ENCODE measurements around the gene FNDC4. TPM values are rescaled to one million over a fixed set of nuclear protein-coding genes. Genes with fewer than 3 reads are reported as not detected.

The FNDC4 gene
- total and polyA plus RNA-seq, 2 of the 8 experiments (the other 6 are each of a cell fraction or from before 2014, with no cell fraction given): 14.1 to 14.7 TPM

DNA sequence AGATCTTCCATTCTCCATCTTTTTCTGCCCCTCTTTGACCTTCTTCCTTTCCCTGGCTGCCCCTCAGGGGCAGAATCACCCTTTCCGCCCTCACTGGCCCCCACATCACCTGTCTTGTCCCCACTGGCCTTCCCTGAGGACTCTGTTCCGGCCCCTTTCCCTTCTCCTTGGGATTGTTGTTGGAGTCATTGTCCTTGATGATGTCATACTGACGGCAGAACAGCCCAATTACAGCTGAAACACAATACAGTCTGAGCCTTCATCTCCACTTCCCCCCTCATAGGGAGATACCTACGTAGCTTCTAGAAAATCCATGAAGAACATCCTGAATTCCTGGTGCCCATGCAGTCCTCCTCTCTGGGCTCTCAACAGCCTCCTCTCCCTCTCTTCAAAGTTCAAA, 2.4 kb downstream of the FNDC4 start (continued):
- TF ChIP-seq RAD21 (IDR thresholded peaks at IDR 0.05 in 1 of 2, conservative IDR thresholded peaks at IDR 0.05 in 1 of 2; ENCODE audit: low read depth in 2 of 2, low read length in 2 of 2) (no peak), SIRT6 (IDR thresholded peaks at IDR 0.05; ENCODE audit: low read length) (no peak), BRCA1 (IDR thresholded peaks at IDR 0.05; ENCODE audit: low read depth, low read length) (no peak)
- TF ChIP-seq, protein P1, sequence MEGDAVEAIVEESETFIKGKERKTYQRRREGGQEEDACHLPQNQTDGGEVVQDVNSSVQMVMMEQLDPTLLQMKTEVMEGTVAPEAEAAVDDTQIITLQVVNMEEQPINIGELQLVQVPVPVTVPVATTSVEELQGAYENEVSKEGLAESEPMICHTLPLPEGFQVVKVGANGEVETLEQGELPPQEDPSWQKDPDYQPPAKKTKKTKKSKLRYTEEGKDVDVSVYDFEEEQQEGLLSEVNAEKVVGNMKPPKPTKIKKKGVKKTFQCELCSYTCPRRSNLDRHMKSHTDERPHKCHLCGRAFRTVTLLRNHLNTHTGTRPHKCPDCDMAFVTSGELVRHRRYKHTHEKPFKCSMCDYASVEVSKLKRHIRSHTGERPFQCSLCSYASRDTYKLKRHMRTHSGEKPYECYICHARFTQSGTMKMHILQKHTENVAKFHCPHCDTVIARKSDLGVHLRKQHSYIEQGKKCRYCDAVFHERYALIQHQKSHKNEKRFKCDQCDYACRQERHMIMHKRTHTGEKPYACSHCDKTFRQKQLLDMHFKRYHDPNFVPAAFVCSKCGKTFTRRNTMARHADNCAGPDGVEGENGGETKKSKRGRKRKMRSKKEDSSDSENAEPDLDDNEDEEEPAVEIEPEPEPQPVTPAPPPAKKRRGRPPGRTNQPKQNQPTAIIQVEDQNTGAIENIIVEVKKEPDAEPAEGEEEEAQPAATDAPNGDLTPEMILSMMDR (IDR thresholded peaks at IDR 0.05; ENCODE audit: control extremely low read depth in 1 of 3, insufficient read depth in 1 of 3, low read depth in 1 of 3, low read length in 3 of 3): no peak
- TF ChIP-seq, protein P2, sequence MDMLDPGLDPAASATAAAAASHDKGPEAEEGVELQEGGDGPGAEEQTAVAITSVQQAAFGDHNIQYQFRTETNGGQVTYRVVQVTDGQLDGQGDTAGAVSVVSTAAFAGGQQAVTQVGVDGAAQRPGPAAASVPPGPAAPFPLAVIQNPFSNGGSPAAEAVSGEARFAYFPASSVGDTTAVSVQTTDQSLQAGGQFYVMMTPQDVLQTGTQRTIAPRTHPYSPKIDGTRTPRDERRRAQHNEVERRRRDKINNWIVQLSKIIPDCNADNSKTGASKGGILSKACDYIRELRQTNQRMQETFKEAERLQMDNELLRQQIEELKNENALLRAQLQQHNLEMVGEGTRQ (IDR thresholded peaks at IDR 0.05; ENCODE audit: low read length): no peak
